ENCODE data around the gene ENOX1.

- TF ChIP-seq CTCF (IDR thresholded peaks at IDR 0.05) (no peak), POLR2A (IDR thresholded peaks at IDR 0.05) (no peak)
These were observed 565.7 kb downstream of the ENOX1 start for GRCh38 chr13:43220873-43221595.
